Mucosa of rectum (tissue), 2 donors: ENCODE measurements around the gene GREB1.

Experiments used
- H3K27ac ChIP-seq, 2 donors: one replicate each; pipeline ENCODE4 v1.7.0; 2013; ENCODE audit warnings: inconsistent platforms in 2 of 2, low read depth in 2 of 2, low read length in 2 of 2
- H3K27me3 ChIP-seq, 2 donors: one replicate each; pipeline ENCODE4 v1.7.0; 2013; ENCODE audit warnings: low read length in 2 of 2; ENCODE audit not compliant: control insufficient read depth in 2 of 2, insufficient read depth in 2 of 2
- H3K36me3 ChIP-seq, 2 donors: one replicate each; pipeline ENCODE4 v1.7.0; 2013; ENCODE audit warnings: low read length in 2 of 2; ENCODE audit not compliant: control insufficient read depth in 2 of 2, insufficient read depth in 2 of 2
- H3K4me1 ChIP-seq, 2 donors: one replicate each; pipeline ENCODE4 v1.7.0; 2013; ENCODE audit warnings: low read length in 2 of 2, mild to moderate bottlenecking in 1 of 2; ENCODE audit not compliant: control insufficient read depth in 2 of 2, insufficient read depth in 2 of 2
- H3K4me3 ChIP-seq, 2 donors: one replicate each; pipeline ENCODE4 v1.7.0; 2013; ENCODE audit warnings: low read length in 2 of 2
- H3K9ac ChIP-seq, 2 donors: one replicate each; pipeline ENCODE4 v1.7.0; 2013; ENCODE audit warnings: low read length in 2 of 2, low read depth in 1 of 2, mild to moderate bottlenecking in 1 of 2
- H3K9me3 ChIP-seq, 2 donors: one replicate each; pipeline ENCODE4 v1.7.0; 2013; ENCODE audit warnings: low read length in 2 of 2; ENCODE audit not compliant: control insufficient read depth in 2 of 2
- donor health status: healthy.
- donor health status: Normal muscosa, but diverticular disease.

The GREB1 gene

DNA sequence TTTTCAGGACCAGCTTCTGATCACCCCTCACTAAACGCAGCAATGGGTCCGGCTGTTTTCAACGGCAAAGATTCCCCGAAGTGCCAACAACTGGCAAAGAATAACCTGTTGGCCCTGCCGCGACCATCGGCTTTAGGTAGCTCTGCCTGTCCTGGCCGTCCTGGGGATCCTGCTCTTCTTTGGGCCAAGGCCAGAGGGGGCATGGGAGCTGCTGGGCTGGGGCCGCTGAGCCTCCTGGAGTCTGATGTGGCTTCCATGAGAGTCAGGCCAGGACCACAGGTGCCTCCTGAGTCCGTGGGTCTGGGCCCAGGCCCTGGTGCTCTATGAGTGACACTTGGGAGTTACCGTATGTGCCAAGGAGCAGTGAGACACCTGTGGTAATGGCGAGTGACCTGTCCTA lies 46.9 kb downstream of the GREB1 start:
- H3K4me1 ChIP-seq: no peaks in the 10 kb centered on the region
- no peak overlapping the region for H3K27ac ChIP-seq
- no peak overlapping the region for H3K9ac ChIP-seq
- H3K27me3 ChIP-seq: no peaks in the 10 kb centered on the region
- no peaks in the 10 kb centered on the region for H3K36me3 ChIP-seq
- no peak overlapping the region for H3K4me3 ChIP-seq
- no peaks in the 10 kb centered on the region for H3K9me3 ChIP-seq

DNA sequence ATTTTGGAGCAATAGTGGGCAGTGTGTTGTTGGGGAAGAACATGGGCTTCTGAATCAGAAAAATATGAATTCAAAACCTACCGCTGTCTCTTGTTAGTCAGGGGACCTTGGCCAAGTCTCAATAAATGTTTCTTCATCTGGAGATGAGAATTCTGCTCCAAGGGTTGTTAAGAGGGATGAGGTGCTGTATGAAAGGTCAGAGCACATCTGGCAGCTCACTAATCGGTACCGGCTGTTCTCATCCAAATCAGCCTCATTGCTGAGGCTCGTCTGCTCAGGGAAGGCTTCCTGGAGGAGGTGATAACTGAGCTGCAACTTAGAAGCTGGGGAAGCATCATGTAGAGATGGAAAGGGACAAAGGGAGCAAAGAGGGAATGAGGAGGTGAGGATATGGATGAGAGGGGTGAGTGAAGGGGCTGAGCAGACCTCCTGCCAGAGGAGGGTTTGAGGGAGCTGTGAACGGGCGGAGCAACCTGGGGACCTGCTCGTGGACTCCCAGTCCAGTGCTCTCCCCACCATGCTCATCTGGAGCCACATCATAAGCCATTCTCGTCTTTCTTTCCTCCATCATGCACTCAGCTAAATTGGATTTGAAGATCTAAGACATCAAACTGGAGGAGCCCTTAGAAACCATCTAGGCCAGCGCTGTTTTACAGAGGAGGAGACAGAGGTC lies 47.4 kb downstream of the GREB1 start:
- H3K36me3 ChIP-seq: no peaks in the 10 kb centered on the region
- H3K9me3 ChIP-seq: no peaks in the 10 kb centered on the region
- H3K4me3 ChIP-seq: no peak overlapping the region
- no peak overlapping the region for H3K27ac ChIP-seq
- no peak overlapping the region for H3K9ac ChIP-seq
- no peaks in the 10 kb centered on the region for H3K4me1 ChIP-seq
- no peaks in the 10 kb centered on the region for H3K27me3 ChIP-seq

DNA sequence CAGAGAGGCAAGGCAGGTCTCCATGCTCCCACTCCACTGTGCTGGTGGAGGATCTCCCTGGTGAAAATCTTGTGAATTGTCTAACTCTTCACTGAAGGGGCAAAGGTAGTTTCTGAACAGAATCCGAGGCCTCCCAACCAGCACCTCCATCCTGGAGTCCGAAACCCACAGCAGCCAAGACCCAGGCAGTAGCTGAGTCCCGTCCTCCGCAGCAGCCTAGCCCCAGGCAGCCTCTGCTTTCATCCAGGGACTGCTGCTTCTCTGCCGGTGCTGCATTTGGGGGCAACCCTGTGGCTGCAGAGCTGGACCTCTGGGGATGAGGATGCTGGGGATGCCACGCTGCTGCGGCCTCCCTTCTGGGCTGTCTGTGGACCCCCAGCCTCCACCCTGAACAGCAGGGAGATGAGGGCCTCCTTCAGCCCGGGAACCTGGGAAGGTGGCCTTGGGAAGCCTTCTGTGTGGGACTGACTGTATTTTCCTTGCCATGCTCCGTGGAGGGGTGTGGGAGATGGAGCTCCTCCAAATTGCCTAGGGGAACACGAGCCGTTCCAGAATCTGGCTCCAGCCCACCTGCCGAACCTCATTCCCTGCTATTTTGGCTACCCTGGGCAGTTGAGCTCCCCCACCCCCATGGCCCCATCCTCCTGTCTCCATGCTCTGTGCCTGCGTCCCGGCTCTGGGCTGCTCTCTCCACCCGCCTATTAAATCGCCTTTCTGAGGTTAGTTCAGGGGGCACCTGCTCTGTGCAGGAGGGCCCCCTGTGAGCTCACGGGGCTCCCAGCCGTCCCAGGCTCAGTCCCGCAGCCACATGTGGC lies 48.2 kb downstream of the GREB1 start:
- H3K27ac ChIP-seq: peak overlapping the region in 1 of 2 donors; percentile 1
- H3K9me3 ChIP-seq: no peaks in the 10 kb centered on the region
- no peaks in the 10 kb centered on the region for H3K36me3 ChIP-seq
- no peaks in the 10 kb centered on the region for H3K4me1 ChIP-seq
- H3K4me3 ChIP-seq: no peak overlapping the region
- H3K9ac ChIP-seq: no peak overlapping the region
- no peaks in the 10 kb centered on the region for H3K27me3 ChIP-seq

DNA sequence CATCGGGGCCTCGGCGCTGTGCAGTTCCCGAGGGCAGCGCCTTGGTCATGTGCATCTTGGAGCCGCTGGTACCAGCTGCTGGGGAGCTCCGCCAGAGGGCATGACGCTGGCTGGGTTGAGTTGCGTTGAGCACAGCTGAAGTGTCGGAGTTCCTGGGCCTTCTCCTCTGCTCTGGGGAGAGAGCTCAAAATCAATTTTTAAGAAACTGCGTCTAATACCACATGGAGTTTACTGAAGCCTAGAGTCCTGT lies 48.7 kb downstream of the GREB1 start:
- peak overlapping the region in 1 of 2 donors; percentile 1 for H3K27ac ChIP-seq
- H3K4me1 ChIP-seq: no peaks in the 10 kb centered on the region
- H3K9me3 ChIP-seq: no peaks in the 10 kb centered on the region
- H3K9ac ChIP-seq: no peak overlapping the region
- H3K36me3 ChIP-seq: no peaks in the 10 kb centered on the region
- H3K4me3 ChIP-seq: no peak overlapping the region
- no peaks in the 10 kb centered on the region for H3K27me3 ChIP-seq

DNA sequence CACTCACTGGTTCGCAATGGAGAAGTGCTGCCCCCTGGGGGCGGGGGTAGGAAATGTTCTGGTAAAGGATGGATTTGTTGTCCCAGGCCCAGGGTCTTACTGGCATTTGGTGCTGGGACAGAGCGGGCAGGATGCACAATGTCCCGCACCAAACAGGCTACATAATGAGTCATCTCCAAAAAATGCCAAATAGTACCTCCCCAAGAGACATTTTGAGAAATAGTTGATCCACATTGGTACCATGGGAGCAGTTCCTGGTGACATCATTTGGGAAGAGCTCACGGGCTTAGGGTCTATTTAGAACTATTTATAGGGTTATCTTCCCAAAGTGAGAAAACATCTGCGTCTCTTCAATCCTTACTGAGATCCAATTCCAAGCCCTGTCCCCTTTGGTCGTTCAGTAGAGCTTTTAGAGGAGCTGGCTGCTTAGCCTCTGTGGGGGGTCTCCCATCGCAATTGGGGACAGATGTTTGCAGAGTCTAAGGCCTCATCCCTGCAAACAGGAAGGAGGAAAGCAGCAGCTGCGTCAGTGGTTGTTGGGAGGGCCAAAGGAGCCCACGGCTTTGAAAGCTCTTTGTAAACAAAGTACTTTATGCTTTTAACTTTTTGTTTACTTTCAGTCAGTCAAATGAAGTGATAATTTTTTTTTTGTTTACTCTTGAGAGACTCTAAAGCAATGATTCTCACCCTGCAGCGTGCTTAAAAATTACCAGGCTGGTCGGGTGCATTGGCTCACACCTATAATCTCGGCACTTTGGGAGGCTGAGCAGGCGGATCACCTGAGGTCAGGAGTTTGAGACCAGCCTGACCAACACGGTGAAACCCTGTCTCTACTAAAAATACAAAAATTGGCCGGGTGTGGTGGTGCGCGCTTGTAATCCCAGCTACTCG lies 49.3 kb downstream of the GREB1 start:
- Histone ChIP-seq H3K4me1 (no peaks in the 10 kb centered on the region), H3K36me3 (no peaks in the 10 kb centered on the region), H3K9ac (no peak overlapping the region), H3K27ac (peak overlapping the region in 1 of 2 donors; percentile 1), H3K9me3 (no peaks in the 10 kb centered on the region), H3K27me3 (no peaks in the 10 kb centered on the region), H3K4me3 (no peak overlapping the region)

DNA sequence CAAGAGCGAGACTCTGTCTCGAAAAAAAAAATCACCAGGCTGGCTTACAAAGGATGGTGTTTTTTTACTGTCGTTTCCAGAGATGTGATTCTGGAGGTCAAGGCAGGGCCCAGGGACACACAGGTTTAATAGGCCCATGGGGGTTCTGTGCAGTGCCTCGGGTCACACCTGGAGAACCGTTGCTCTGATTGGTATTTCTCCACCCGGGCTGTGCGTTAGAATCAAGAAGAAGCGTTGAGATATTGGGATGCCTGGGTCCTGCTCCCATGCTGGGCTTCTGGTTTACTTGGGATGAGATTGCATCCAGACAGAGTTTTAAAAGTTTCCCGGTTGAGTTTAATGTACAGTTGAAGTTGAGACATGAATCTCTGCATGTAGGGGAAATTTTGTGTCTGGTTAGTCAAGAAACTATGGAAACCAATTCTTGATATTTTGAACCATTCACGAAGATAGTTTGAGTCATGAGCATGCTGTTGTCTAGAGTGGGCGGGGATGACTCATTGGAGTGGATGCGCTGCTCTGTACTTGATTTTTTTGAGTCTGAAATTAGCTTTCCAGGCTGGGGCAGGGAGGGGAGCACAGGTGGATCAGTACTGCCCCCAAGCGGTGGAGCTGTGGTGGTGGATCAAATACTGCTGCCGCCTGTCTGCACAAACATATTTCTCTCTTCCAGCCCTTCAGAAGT lies 50.1 kb downstream of the GREB1 start:
- Histone ChIP-seq H3K9me3 (no peaks in the 10 kb centered on the region), H3K9ac (no peak overlapping the region), H3K36me3 (no peaks in the 10 kb centered on the region), H3K27ac (peak overlapping the region; percentile 19 to 32), H3K4me1 (no peaks in the 10 kb centered on the region), H3K4me3 (no peak overlapping the region), H3K27me3 (no peaks in the 10 kb centered on the region)

DNA sequence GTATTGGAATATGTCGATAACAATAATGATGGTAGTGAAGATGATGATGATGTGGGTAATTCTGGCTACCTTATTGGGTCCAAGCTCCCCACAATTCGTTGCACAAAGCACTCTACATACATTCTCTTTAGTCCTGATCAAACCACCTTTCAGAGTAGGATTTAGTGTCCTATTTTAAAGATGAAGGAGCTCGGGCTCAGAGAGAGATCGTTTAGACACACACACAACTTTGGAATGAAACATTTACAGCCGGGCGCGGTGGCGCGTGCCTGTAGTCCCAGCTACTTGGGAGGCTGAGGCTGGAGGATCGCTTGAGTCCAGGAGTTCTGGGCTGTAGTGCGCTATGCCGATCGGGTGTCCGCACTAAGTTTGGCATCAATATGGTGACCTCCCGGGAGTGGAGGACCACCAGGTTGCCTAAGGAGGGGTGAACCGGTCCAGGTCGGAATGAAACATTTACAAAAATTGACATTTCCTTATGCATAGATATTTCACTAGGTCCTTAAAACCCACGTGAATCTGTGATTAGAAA lies 50.7 kb downstream of the GREB1 start:
- no peaks in the 10 kb centered on the region for H3K36me3 ChIP-seq
- H3K9me3 ChIP-seq: no peaks in the 10 kb centered on the region
- H3K4me1 ChIP-seq: no peaks in the 10 kb centered on the region
- H3K9ac ChIP-seq: no peak overlapping the region
- no peak overlapping the region for H3K27ac ChIP-seq
- no peak overlapping the region for H3K4me3 ChIP-seq
- H3K27me3 ChIP-seq: no peaks in the 10 kb centered on the region

DNA sequence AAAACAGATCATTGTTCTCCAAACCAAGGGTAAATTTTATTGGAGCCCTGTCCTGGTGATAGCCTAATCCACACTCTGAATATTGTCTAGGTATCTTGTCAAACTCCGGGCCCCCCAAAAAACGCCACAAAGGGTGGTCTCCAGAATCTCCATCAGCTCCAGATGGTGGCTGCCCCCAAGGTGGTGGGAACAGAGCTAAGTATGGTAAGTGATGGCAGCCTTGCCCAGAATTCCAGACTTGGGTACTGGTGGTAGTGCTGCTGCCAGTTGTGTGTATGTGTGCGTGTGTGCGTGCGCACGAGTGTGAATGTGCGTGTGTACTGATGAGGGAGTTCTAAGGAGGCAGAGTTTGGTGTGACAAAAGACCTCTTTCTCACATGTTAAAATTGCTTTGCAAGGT lies 51.2 kb downstream of the GREB1 start:
- Histone ChIP-seq H3K9me3 (no peaks in the 10 kb centered on the region), H3K36me3 (no peaks in the 10 kb centered on the region), H3K4me3 (no peak overlapping the region), H3K27me3 (no peaks in the 10 kb centered on the region), H3K27ac (no peak overlapping the region), H3K4me1 (no peaks in the 10 kb centered on the region), H3K9ac (no peak overlapping the region)

DNA sequence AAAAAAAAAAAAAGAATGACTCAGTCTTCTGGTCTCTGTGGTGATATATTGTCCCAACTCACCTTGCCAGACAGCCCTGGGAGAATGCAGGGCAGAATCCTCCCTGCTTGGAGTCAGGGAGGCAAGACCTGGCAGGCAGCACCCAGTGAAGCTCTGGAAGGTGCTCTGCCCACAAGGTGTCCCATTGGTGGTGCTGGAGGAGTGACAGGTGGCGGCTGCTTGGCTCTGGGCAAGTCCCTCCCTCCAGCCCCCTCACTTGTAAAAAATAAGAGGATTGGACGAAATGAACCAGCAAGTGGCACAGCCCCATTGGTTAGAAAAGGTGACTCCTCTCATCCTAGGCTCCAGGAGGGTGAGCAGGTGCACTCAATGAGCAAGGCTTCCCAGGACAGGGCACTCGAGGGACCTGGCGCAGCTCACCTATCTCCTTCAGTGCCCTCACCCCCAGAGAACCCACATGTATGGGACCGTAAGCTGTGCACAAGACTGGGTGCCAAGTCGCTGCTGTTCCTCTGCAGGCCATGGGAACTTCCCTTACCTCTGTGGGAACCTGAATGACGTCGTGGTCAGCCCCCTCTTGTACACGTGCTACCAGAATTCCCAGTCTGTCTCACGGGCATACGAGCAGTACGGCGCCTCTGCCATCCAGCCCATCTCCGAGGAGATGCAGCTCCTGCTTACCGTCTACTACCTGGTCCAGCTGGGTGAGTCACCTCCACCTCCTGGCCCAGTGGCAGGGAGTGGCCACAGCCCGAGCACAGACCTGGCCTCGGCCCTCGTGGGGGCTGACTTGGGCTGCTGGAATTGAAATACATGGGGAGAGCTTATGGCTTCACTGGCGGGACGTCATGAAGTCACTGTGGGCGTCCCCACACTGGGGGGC lies 54.6 kb downstream of the GREB1 start:
- Histone ChIP-seq H3K27me3 (no peaks in the 10 kb centered on the region), H3K4me1 (no peaks in the 10 kb centered on the region), H3K9ac (no peak overlapping the region), H3K9me3 (no peaks in the 10 kb centered on the region), H3K4me3 (no peak overlapping the region), H3K36me3 (no peaks in the 10 kb centered on the region), H3K27ac (no peak overlapping the region)
